Hepatocyte (in vitro differentiated cells): ENCODE results near the gene XPNPEP1. TPM values are rescaled to one million over a fixed set of nuclear protein-coding genes. Genes with fewer than 3 reads are reported as not detected.
"Not testable (repeated sequence)": the region's sequence is repeated elsewhere in the genome, so short reads cannot be mapped to it uniquely, and the experiment has no call there.

Experiments used
- DNase-seq: peaks from one replicate; pipeline ENCODE4 v3.0.0-alpha.2; 2016; ENCODE audit warnings: low spot score
- H2AFZ ChIP-seq: fragments of 200-600 bp; sonication (generic); 2 replicates; pipeline ENCODE4 v1.6.0; 2016; ENCODE audit warnings: antibody characterized with exemption, mild to moderate bottlenecking
- H3K27ac ChIP-seq: fragments of 200-600 bp; sonication (generic); 2 replicates; pipeline ENCODE4 v1.5.1; 2016; ENCODE audit warnings: mild to moderate bottlenecking
- H3K27me3 ChIP-seq: fragments of 200-600 bp; sonication (generic); 2 replicates; pipeline ENCODE4 v1.6.1; 2016
- H3K36me3 ChIP-seq: fragments of 200-600 bp; sonication (generic); replicated peaks from 2 replicates; pipeline ENCODE4 v1.5.1; 2016; ENCODE audit warnings: low read depth; ENCODE audit not compliant: insufficient read depth
- H3K4me1 ChIP-seq: fragments of 200-600 bp; sonication (generic); 2 replicates; pipeline ENCODE4 v1.5.1; 2016; ENCODE audit warnings: mild to moderate bottlenecking, moderate library complexity; ENCODE audit not compliant: insufficient read depth
- H3K4me2 ChIP-seq: fragments of 200-600 bp; sonication (generic); 2 replicates; pipeline ENCODE4 v1.6.0; 2016
- H3K4me3 ChIP-seq: fragments of 200-600 bp; sonication (generic); 2 replicates; pipeline ENCODE4 v1.5.1; 2016; ENCODE audit warnings: mild to moderate bottlenecking
- H3K79me2 ChIP-seq: fragments of 200-600 bp; sonication (generic); 2 replicates; pipeline ENCODE4 v1.6.0; 2017; ENCODE audit warnings: mild to moderate bottlenecking
- H3K9me2 ChIP-seq: fragments of 200-600 bp; sonication (generic); replicated peaks from 2 replicates; pipeline ENCODE4 v1.6.0; 2017; ENCODE audit warnings: mild to moderate bottlenecking; ENCODE audit not compliant: insufficient read depth
- H3K9me3 ChIP-seq: fragments of 200-600 bp; sonication (generic); 2 replicates; pipeline ENCODE4 v1.5.1; 2016; ENCODE audit warnings: low read depth, mild to moderate bottlenecking
- H4K20me1 ChIP-seq: fragments of 200-600 bp; sonication (generic); 2 replicates; pipeline ENCODE4 v1.6.0; 2016; ENCODE audit warnings: mild to moderate bottlenecking; ENCODE audit not compliant: insufficient read depth, poor library complexity, severe bottlenecking
- CTCF ChIP-seq: fragments of 200-600 bp; sonication (generic); IDR thresholded peaks from 2 replicates; pipeline ENCODE4 v1.5.1; 2016; ENCODE audit warnings: antibody characterized with exemption, mild to moderate bottlenecking; ENCODE audit not compliant: poor library complexity
- EZH2 ChIP-seq: fragments of 200-600 bp; sonication (generic); IDR thresholded peaks from 2 replicates; pipeline ENCODE4 v1.6.1; 2016; ENCODE audit warnings: antibody characterized with exemption, mild to moderate bottlenecking, borderline replicate concordance
- EZH2phosphoT487 ChIP-seq: fragments of 200-600 bp; sonication (generic); IDR thresholded peaks from one replicate; pipeline ENCODE4 v1.6.1; 2018; ENCODE audit warnings: antibody characterized with exemption, mild to moderate bottlenecking, low read depth, moderate library complexity; ENCODE audit not compliant: unreplicated experiment, severe bottlenecking
- WGBS: methylation state at CpG from one replicate; pipeline ENCODE4 v1.1.6; 2016; ENCODE audit warnings: low lambda C conversion rate; ENCODE audit errors: missing lambda C conversion rate; 5-methylcytosine and 5-hydroxymethylcytosine counted together
- polyA plus RNA-seq: library from polyadenylated mRNA; unstranded; fragments of >200 nt; fragmentation: Nextera tagmentation; extraction: Ambion mirVana; gene quantifications from 2 replicates; pipeline ENCODE4 v1.2.1, GENCODE V29; 2016
- total RNA-seq: library from RNA; depleted of rRNA; stranded (reverse); fragments of >200 nt; gene quantifications from 2 replicates; pipeline ENCODE4 v1.2.3, GENCODE V29; 2014

Gene XPNPEP1
- total and polyA plus RNA-seq, 2 experiments from 2014 or later: 55.5 to 99.4 TPM

GRCh38 chr10:109920016-109920415 is 3.3 kb downstream of the XPNPEP1 start:
- no peak for DNase-seq
- Histone ChIP-seq H2AFZ (no peak overlapping the region), H3K9me3 (no peaks in the 10 kb centered on the region), H3K4me1 (peaks cover 25% of the 10 kb centered on the region), H3K4me2 (no peak overlapping the region), H4K20me1 (no peaks in the 10 kb centered on the region), H3K9me2 (no peaks in the 10 kb centered on the region), H3K79me2 (peaks cover 78% of the 10 kb centered on the region), H3K36me3 (no peaks in the 10 kb centered on the region), H3K4me3 (no peak overlapping the region), H3K27me3 (no peaks in the 10 kb centered on the region), H3K27ac (no peak overlapping the region)
- no peak for TF ChIP-seq CTCF
- 83% methylated on average over 3 of the region's 3 CpGs for WGBS

GRCh38 chr10:109919220-109919619 is 4.1 kb downstream of the XPNPEP1 start:
- WGBS: 96% methylated on average over 2 of the region's 2 CpGs
- Histone ChIP-seq H3K36me3 (no peaks in the 10 kb centered on the region), H3K4me3 (no peak overlapping the region), H2AFZ (no peak overlapping the region), H4K20me1 (no peaks in the 10 kb centered on the region), H3K27ac (no peak overlapping the region), H3K4me1 (peaks cover 32% of the 10 kb centered on the region), H3K9me3 (no peaks in the 10 kb centered on the region), H3K27me3 (no peaks in the 10 kb centered on the region), H3K79me2 (peaks cover 82% of the 10 kb centered on the region), H3K4me2 (no peak overlapping the region), H3K9me2 (no peaks in the 10 kb centered on the region)
- no peak for DNase-seq
- TF ChIP-seq EZH2 (no peak), EZH2phosphoT487 (no peak), CTCF (no peak)

DNA sequence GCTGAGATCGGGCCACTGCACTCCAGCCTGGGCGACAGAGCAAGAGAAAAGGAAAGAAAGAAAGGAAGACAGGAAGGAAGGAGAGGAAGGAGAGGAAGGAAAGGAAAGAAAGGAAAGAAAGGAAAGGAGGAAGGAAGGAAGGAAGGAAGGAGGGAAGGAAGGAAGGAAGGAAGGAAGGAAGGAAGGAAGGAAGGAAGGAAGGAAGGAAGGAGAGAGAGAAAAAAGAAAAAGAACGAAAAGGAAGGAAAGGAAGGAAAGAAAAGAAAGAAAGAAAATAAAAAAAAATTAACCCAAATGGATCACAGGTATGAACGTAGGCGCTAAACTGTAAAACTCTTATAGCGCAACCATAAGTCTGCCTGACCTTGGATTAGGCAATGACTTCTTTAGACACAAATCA is 4.6 kb downstream of the XPNPEP1 start:
- 100% methylated on average over 5 of the region's 6 CpGs for WGBS
- H3K4me1 ChIP-seq: peaks cover 36% of the 10 kb centered on the region

DNA sequence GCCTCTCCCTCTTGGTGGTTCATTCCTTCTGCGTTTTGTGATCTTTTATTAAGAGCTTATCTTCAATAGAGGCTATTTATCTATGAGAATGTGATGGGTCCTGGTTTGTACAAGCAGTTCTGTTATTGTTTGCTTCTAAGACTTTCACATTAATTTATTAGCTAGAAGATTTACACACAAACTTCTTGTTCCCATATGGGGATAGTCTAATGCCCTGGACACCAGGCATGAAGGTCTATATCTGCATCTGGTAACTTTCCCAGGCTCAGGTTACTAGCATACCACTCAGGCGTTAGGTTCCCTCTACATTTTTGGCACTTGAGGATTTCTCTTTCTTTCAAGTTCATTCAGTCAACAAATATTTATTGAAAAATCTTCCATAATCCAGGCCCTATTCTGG is 7.7 kb downstream of the XPNPEP1 start:
- Histone ChIP-seq H4K20me1 (no peaks in the 10 kb centered on the region), H3K9me3 (no peaks in the 10 kb centered on the region), H3K36me3 (no peaks in the 10 kb centered on the region), H3K27me3 (no peaks in the 10 kb centered on the region), H3K9me2 (no peaks in the 10 kb centered on the region), H3K4me2 (peak overlapping the region; percentile 47), H3K27ac (peak overlapping the region; percentile 93), H2AFZ (no peak overlapping the region), H3K4me3 (no peak overlapping the region), H3K4me1 (peaks cover 43% of the 10 kb centered on the region), H3K79me2 (peaks cover 85% of the 10 kb centered on the region)
- no peak for DNase-seq
- WGBS: 66% methylated on average over 2 of the region's 2 CpGs
- no peak for TF ChIP-seq EZH2
- no peak for TF ChIP-seq CTCF
- no peak for TF ChIP-seq EZH2phosphoT487

More for the DNA sequence above, 4.6 kb downstream of the XPNPEP1 start:
- H4K20me1 ChIP-seq, DNase-seq, H3K9me2 ChIP-seq, H3K27me3 ChIP-seq, H3K4me2 ChIP-seq, H3K9me3 ChIP-seq, H3K36me3 ChIP-seq, H2AFZ ChIP-seq, H3K27ac ChIP-seq, H3K4me3 ChIP-seq: not testable (repeated sequence)
- peaks cover 85% of the 10 kb centered on the region for H3K79me2 ChIP-seq
